Loucy (cell line): ENCODE measurements around the gene SORCS2.

Experiments
- H2AFZ ChIP-seq: fragments of 200-600 bp; sonication (generic); 2 replicates; pipeline ENCODE4 v1.6.0; 2016; ENCODE audit warnings: antibody characterized with exemption, mild to moderate bottlenecking, low read length, moderate library complexity
- H3F3A ChIP-seq: fragments of 200-600 bp; 2 replicates; pipeline ENCODE4 v1.6.0; 2016; ENCODE audit warnings: antibody characterized with exemption, low read depth, mild to moderate bottlenecking
- H3K27me3 ChIP-seq: fragments of 200-600 bp; sonication (generic); 2 replicates; pipeline ENCODE4 v1.6.1; 2014; ENCODE audit warnings: low read length, mild to moderate bottlenecking; ENCODE audit not compliant: insufficient read depth, poor library complexity, severe bottlenecking
- H3K36me3 ChIP-seq: fragments of 200-600 bp; sonication (generic); 2 replicates; pipeline ENCODE4 v1.6.1; 2016; ENCODE audit warnings: low read length; ENCODE audit not compliant: insufficient read depth
- H3K4me1 ChIP-seq: fragments of 200-600 bp; sonication (generic); 2 replicates; pipeline ENCODE4 v1.5.1; 2014; ENCODE audit warnings: low read length, mild to moderate bottlenecking; ENCODE audit not compliant: insufficient read depth, poor library complexity, severe bottlenecking
- H3K4me2 ChIP-seq: fragments of 200-600 bp; sonication (generic); 2 replicates; pipeline ENCODE4 v1.6.0; 2014; ENCODE audit warnings: antibody characterized with exemption, low read length, low read depth, mild to moderate bottlenecking; ENCODE audit not compliant: poor library complexity, severe bottlenecking
- H3K4me3 ChIP-seq: fragments of 200-600 bp; sonication (generic); 2 replicates; pipeline ENCODE4 v1.5.1; 2014; ENCODE audit warnings: low read length, mild to moderate bottlenecking, mixed read lengths; ENCODE audit not compliant: poor library complexity, severe bottlenecking
- H3K79me2 ChIP-seq: fragments of 200-600 bp; sonication (generic); 2 replicates; pipeline ENCODE4 v1.6.1; 2014; ENCODE audit warnings: low read length; ENCODE audit not compliant: insufficient read depth
- H3K9ac ChIP-seq: fragments of 200-600 bp; sonication (generic); 2 replicates; pipeline ENCODE4 v1.6.0; 2014; ENCODE audit warnings: mild to moderate bottlenecking, low read depth, low read length, moderate library complexity; ENCODE audit not compliant: poor library complexity, severe bottlenecking
- H3K9me2 ChIP-seq: fragments of 200-600 bp; sonication (generic); replicated peaks from 2 replicates; pipeline ENCODE4 v1.6.1; 2016; ENCODE audit warnings: low read depth, low read length, mixed read lengths
- H3K9me3 ChIP-seq: fragments of 200-600 bp; sonication (generic); 2 replicates; pipeline ENCODE4 v1.6.1; 2014; ENCODE audit warnings: mild to moderate bottlenecking, antibody characterized with exemption, low read length, low read depth; ENCODE audit not compliant: insufficient read depth
- H4K20me1 ChIP-seq: fragments of 200-600 bp; sonication (generic); 2 replicates; pipeline ENCODE4 v1.6.0; 2014; ENCODE audit warnings: antibody characterized with exemption, low read length, mild to moderate bottlenecking; ENCODE audit not compliant: insufficient read depth, poor library complexity, severe bottlenecking
- EZH2phosphoT487 ChIP-seq: fragments of 200-600 bp; IDR thresholded peaks from 2 replicates; pipeline ENCODE4 v1.6.1; 2018; ENCODE audit warnings: antibody characterized with exemption, mild to moderate bottlenecking, moderate library complexity, borderline replicate concordance
- TF ChIP-seq, protein P1 (sequence below): fragments of 200-600 bp; sonication (generic); conservative IDR thresholded peaks from 2 replicates; pipeline ENCODE4 v1.5.1; 2014; ENCODE audit warnings: mild to moderate bottlenecking, antibody characterized with exemption, low read length

The SORCS2 gene

DNA sequence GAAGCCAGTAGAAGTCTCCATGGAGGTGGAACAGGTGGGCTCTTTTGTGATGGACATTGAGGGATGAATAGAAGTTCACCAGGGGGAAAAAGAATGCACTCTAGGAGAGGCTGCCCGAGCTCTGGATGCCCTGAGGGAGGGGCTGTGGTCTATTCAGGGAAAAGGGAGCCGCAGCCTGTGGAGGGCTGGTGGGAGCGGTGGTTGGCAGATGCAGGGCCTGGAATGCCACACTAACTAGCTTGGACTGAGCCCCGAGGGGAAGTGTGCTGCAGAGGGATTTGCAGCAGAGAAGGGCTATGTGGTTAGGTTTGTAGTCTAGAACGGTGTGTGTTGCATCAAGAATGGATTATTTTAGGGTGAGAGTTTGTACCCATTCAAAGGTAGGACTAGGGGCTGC lies 271.9 kb downstream of the SORCS2 start:
- Histone ChIP-seq H3K36me3 (no peaks in the 10 kb centered on the region), H2AFZ (no peak overlapping the region), H3K9me2 (no peaks in the 10 kb centered on the region), H3K27me3 (no peaks in the 10 kb centered on the region), H3K4me1 (no peaks in the 10 kb centered on the region), H3F3A (no peaks in the 10 kb centered on the region), H3K4me2 (no peak overlapping the region), H3K9me3 (peaks cover 13% of the 10 kb centered on the region; the same call in 1 of the 2 replicates), H3K9ac (no peak overlapping the region), H3K79me2 (no peaks in the 10 kb centered on the region), H4K20me1 (no peaks in the 10 kb centered on the region), H3K4me3 (no peak overlapping the region)
- TF ChIP-seq, protein P1, sequence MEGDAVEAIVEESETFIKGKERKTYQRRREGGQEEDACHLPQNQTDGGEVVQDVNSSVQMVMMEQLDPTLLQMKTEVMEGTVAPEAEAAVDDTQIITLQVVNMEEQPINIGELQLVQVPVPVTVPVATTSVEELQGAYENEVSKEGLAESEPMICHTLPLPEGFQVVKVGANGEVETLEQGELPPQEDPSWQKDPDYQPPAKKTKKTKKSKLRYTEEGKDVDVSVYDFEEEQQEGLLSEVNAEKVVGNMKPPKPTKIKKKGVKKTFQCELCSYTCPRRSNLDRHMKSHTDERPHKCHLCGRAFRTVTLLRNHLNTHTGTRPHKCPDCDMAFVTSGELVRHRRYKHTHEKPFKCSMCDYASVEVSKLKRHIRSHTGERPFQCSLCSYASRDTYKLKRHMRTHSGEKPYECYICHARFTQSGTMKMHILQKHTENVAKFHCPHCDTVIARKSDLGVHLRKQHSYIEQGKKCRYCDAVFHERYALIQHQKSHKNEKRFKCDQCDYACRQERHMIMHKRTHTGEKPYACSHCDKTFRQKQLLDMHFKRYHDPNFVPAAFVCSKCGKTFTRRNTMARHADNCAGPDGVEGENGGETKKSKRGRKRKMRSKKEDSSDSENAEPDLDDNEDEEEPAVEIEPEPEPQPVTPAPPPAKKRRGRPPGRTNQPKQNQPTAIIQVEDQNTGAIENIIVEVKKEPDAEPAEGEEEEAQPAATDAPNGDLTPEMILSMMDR, result no peak
- no peak for TF ChIP-seq EZH2phosphoT487

DNA sequence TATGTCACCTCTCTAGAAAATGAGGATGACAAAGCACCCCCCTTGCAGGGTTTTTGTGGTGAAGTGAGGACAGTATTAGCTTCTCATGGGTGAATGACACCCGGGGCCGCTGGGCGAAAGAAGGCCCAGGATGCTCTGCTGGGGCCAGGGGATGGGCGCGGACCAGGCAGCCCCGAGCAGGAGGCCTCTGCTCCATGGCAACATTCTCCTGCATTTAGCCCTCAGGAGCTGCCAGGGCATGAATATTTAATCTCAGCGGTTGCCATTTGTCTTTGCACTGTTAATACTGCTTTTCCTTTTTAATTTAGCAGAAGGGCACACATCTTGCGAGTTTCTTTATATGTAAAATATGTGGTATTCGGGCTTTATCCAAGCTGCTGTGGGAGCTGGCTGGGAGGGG lies 272.7 kb downstream of the SORCS2 start:
- Histone ChIP-seq H3K9ac (no peak overlapping the region), H3K9me3 (peaks cover 13% of the 10 kb centered on the region; the same call in 1 of the 2 replicates), H3K79me2 (no peaks in the 10 kb centered on the region), H3K4me1 (no peaks in the 10 kb centered on the region), H2AFZ (no peak overlapping the region), H3F3A (no peaks in the 10 kb centered on the region), H3K9me2 (no peaks in the 10 kb centered on the region), H3K36me3 (no peaks in the 10 kb centered on the region), H3K4me2 (no peak overlapping the region), H4K20me1 (no peaks in the 10 kb centered on the region), H3K27me3 (no peaks in the 10 kb centered on the region), H3K4me3 (no peak overlapping the region)
- TF ChIP-seq EZH2phosphoT487, result no peak
- TF ChIP-seq, protein P1, result no peak

DNA sequence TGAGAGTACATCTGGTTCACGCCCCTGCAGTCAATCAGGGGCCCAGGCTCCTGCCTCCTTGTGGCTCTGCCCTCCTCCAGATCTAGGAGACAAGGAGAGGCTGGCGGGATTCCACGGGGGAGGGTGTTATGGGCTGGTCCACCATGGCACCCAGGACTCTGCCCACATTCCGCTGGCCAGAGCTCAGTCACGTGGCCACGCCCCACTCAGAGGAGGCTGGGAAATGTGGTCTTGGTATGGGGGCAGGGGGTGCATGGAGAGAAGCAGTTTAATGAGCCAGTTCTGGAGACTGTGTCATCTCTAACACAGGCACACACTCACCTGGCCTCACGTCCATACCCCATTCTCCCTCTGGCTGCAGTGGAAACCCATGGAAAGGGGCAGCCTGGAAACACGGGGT lies 273.9 kb downstream of the SORCS2 start:
- no peaks in the 10 kb centered on the region for H4K20me1 ChIP-seq
- no peak overlapping the region for H3K4me2 ChIP-seq
- no peaks in the 10 kb centered on the region for H3F3A ChIP-seq
- no peak overlapping the region for H2AFZ ChIP-seq
- no peaks in the 10 kb centered on the region for H3K9me2 ChIP-seq
- no peaks in the 10 kb centered on the region for H3K4me1 ChIP-seq
- H3K9me3 ChIP-seq, result peaks cover 13% of the 10 kb centered on the region; the same call in 1 of the 2 replicates
- H3K36me3 ChIP-seq, result no peaks in the 10 kb centered on the region
- no peaks in the 10 kb centered on the region for H3K79me2 ChIP-seq
- H3K4me3 ChIP-seq, result no peak overlapping the region
- TF ChIP-seq, protein P1, result no peak
- TF ChIP-seq EZH2phosphoT487, result no peak
- H3K9ac ChIP-seq, result no peak overlapping the region
- H3K27me3 ChIP-seq, result no peaks in the 10 kb centered on the region
